Measurements from ENCODE around the gene FCN3.

FCN3 gene

GRCh38 chr1:27356619-27357280 lies 17.9 kb downstream of the FCN3 start:
- DNase-seq: no peak

- no peak for DNase-seq
These were observed 18.4 kb downstream of the FCN3 start for GRCh38 chr1:27356277-27356618.

- no peak for DNase-seq
These were observed 18.9 kb downstream of the FCN3 start for GRCh38 chr1:27355683-27356082.

DNA sequence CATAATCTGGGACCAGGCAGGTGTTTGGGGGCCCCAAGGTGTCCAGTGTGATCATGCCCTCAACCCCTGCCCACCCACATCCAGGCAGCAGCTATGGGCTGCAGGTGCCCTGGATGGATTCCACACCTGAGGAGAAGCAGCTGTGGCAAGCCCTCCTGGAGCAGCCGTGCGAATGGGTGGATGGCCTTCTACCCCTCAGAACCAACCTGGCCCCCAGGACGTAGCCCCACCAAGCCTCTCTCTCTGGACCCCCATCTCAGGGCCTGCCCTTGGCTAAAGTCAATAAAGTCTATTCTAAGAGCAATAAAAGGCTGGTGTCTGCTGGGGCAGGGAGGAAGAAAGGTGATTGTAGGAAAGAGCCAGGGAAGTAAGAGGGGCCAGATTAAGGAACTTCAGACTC lies 21.0 kb downstream of the FCN3 start:
- no peak for DNase-seq

- no peak for DNase-seq
These were observed 21.5 kb downstream of the FCN3 start for GRCh38 chr1:27353166-27353565.

DNA sequence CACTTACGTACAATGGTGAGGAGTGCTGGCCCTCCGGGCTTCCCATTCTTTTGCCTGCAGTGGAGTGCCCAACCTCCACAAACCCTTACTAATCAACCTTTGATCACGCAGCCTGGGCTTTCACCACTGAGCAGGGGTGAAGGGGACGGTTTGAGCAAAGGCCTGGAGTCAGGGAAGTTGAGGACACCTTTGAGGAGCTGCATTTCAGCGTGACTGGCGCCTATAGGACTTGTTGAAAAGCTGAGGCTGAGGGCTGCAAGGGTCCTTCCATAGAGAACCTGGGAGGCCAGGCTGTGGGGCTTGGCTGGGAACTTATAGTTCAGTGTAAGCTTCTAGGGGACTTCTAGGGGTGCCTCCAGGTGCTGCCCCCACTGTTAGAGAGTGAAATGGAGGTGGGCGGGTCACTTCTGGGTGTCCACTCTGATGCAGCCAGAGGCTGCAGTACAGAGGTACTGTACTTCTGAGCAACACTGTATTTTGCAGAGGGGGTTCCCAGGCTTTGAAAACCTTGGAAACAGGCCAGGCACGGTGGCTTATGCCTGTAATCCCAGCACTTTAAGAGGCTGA lies 23.0 kb downstream of the FCN3 start:
- no peak for DNase-seq

DNA sequence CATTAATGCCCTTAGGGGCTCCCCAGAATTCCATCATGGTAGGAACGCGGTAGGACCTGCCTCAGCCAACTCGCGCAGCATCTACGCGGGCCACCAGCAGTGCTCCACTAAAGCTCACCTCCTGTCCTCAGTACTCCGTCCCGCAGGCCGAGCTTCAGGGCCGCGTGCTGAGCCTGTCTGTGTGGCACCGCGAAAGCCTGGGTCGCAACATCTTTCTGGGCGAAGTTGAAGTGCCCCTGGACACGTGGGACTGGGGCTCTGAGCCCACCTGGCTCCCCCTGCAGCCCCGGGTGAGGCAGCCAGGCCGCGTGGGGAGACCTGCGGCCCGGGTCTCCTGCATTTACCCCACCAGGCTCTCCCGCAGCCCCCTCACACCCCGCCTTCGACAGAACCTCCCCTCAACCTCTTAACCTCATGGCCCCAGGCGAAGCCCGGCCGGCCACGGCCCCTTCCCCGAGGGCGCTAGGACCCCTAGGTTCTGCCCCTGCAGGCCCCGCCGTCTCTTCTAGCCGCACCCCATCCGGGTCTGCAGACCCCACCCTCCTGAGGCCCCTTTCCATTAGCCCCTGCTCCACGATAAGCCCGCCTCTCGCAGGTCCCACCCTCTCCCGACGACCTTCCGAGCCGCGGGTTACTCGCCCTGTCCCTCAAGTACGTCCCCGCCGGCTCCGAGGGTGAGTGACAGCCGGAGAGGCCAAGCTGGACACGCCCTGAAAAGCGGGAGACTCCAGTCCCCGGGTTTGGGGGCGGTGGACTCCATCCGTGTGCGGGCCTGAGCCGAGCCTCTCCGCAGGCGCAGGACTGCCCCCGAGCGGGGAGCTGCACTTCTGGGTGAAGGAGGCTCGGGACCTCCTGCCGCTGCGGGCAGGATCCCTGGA lies 23.7 kb downstream of the FCN3 start:
- DNase-seq: no peak

GRCh38 chr1:27349784-27350662 lies 24.6 kb downstream of the FCN3 start:
- DNase-seq: peak; percentile 81

DNA sequence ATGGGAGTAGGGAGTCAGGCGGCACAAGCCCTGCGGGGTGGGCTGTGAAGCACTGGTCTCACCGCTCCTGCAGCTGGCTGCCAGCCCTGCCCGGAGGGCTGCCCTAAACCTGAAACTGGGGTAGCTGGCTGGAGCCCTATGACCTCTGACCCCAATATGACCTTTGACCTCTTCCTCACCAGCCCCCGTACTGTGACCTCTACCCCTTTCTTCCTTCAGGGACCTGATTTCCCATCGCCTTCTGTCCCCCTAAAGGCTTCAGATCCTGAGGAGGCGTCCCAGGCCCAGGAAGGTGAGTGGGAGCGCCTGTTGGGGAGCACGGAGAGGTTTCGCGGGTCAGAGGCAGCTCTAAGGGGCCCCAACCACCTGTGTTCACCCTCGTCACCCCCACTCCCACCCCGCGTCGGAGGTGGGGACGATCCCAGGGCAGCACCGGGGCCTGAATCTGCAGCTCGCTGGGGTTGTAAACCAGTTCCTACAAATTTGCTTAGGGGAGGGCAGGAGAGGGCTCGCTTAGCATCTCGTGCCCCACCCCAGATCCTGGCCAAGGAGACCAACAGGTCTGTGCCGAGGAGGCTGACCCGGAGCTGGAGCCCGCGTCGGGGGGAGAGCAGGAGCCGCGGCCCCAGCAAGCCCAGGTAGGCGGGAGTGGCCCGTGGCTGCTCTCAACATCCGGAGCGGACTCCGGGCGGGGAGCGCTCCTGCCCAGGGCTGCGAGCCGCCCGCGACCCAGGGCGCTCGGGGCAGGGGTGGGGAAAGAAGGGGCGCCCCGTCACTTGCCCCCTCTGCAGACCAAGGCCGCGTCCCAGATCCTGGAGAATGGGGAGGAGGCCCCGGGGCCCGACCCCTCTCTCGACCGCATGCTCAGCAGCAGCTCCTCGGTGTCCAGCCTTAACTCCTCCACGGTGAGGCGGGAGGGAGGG lies 25.5 kb downstream of the FCN3 start:
- peak; percentile 84 for DNase-seq

DNA sequence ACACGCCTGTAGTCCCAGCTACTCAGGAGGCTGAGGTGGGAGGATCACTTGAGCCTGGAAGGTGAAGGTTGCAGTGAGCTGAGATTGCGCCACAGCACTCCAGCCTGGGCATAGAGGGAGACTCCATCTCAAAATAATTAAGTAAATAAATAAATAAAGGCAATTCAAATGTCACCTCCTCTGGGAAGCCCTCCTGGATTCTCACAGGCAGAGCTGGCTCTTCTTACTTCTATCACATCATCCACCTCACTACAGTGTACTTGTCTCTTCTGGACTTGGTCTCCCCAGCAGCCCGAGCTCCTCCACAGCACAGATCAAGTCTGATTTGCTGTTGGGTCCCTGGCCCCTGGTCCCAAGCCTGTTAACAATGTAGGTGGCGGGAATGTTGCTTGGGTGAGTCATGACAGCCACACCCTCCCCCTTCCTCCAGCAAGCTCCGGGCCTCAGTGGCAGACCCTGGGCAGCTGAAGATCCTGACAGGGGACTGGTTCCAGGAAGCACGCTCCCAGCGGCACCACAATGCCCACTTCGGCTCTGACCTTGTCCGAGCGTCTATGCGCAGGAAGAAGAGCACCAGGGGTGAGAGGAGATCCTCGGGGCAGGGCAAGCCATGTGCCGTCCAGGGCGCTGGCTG lies 27.5 kb downstream of the FCN3 start:
- DNase-seq: no peak

- no peak for DNase-seq
These were observed 28.3 kb downstream of the FCN3 start for GRCh38 chr1:27346357-27346756.

- DNase-seq: no peak
These were observed 29.4 kb downstream of the FCN3 start for GRCh38 chr1:27345272-27345671.

DNA sequence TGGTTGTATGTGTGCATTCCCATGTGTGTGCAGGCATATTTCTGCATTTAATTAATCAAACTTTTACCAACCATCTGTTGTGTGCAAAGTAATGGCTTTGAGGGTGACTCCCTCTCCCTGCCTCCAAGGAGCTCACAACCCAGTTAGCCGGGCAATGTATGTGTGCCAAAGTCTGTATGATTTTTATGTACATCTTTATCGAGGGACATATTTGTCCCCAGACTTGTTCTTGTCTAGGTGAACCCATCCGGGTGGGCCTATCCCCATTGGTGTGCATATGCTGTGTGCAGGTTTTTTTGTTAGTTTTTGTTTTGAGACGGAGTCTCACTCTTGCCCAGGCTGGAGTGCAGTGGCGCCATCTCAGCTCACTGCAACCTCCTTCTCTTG lies 31.0 kb downstream of the FCN3 start:
- DNase-seq: no peak

GRCh38 chr1:27342778-27343638 lies 31.6 kb downstream of the FCN3 start:
- peak; percentile 84 for DNase-seq

DNA sequence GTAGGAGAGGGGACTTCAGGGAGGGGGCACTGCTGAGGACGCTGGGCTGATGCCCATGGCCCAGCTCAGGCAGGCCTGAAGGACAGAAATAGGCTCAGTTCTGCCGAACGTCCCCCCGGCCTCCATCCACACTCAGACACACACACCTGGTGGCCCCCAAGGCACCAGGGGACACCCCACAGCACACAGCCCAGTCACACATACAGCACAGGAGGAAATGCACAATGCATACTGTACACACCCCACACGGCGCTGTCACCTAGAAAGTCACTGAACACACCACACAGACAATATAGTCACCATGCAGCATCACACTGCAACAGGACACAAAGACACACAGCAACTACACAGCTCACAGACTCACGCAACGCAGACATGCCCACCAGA lies 32.2 kb downstream of the FCN3 start:
- DNase-seq: no peak

- peak; percentile 72 for DNase-seq
These were observed 32.9 kb downstream of the FCN3 start, which contains the start of gene SYTL1 for GRCh38 chr1:27341525-27342252. SYTL1 (plus strand) TSS chr1:27342022; CDS start chr1:27345335, 3,313 bp downstream.

- DNase-seq: no peak
These were observed 35.4 kb downstream of the FCN3 start for GRCh38 chr1:27339213-27339612.

DNA sequence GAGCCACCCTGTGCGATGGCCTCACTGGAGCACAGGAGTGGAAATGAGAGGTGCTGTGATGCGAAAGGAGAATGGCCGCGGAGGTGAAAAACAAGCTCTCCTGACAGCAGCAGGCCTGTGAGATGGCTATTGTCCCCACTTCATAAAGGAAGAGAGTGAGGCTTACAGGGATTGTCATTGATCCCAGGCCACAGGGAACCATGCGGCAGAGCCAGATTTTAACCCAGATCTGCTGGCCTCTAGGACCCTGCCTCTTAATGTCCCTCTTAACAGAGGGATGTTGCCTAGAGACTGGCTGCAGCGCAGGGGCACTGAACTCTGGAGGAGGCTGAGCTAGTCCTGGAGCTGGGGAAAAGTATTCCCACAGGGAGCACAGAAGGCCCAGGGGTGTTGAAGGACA lies 35.9 kb downstream of the FCN3 start:
- DNase-seq: no peak

DNA sequence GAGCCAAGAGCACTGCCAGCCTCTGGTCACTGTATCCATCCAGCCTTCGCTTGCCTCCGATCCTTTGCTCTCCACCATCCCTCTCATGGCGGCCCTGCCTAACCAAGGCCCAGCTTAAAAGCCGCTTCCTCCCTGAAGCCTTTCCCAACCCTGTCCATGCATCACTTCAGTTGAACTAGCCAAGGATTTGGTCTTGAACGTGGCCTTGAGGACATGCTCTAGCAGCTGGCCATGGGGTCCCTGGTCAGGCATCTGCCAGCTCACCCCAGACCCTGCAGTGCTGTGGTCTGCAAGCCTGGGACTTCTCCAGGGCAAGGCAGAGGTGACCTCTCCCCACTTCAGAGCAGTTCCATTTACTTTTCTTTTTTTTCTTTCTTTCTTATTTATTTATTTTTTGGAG lies 37.9 kb downstream of the FCN3 start:
- no peak for DNase-seq
